ENCODE results near the gene DTNBP1.

Gene DTNBP1

GRCh38 chr6:15629487-15629886, 33.3 kb downstream of the DTNBP1 start:
- intact Hi-C loops (cut with DNase I): loop anchor here (10.0 kb wide), 1 partner anchor 115 kb away; no protein-coding TSS in a partner anchor
- no peak for DNase-seq

GRCh38 chr6:15628499-15629131, 34.2 kb downstream of the DTNBP1 start:
- DNase-seq: no peak
- intact Hi-C loops (cut with DNase I): loop anchor here (10.0 kb wide), 1 partner anchor 114 kb away; no protein-coding TSS in a partner anchor

GRCh38 chr6:15627821-15628220, 35.0 kb downstream of the DTNBP1 start:
- DNase-seq: no peak
- intact Hi-C loops (cut with DNase I): loop anchor here (10.0 kb wide), 1 partner anchor 113 kb away; no protein-coding TSS in a partner anchor

GRCh38 chr6:15626878-15627674, 35.8 kb downstream of the DTNBP1 start:
- intact Hi-C loops (cut with DNase I): loop anchor here (10.0 kb wide), 1 partner anchor 112 kb away; no protein-coding TSS in a partner anchor
- peak in 1 of 42 donors; percentile 15 for DNase-seq

- DNase-seq: no peak
- intact Hi-C loops (cut with DNase I): loop anchor here (10.0 kb wide), 1 partner anchor 111 kb away; no protein-coding TSS in a partner anchor
Observed at GRCh38 chr6:15626160-15626559, 36.7 kb downstream of the DTNBP1 start.

- peak in 2 of 42 donors; percentile 18 to 23 for DNase-seq
Observed at GRCh38 chr6:15623276-15624116, 39.3 kb downstream of the DTNBP1 start.

GRCh38 chr6:15622045-15622740, 40.6 kb downstream of the DTNBP1 start:
- intact Hi-C loops (cut with DNase I): loop anchor here (10.0 kb wide), 1 partner anchor 107 kb away; no protein-coding TSS in a partner anchor

More at GRCh38 chr6:15623276-15624116, 39.3 kb downstream of the DTNBP1 start:
- intact Hi-C loops (cut with DNase I): loop anchor here (10.0 kb wide), 1 partner anchor 109 kb away; no protein-coding TSS in a partner anchor

GRCh38 chr6:15621203-15622044, 41.4 kb downstream of the DTNBP1 start:
- DNase-seq: peak in 17 of 42 donors; percentile 10 to 57 (median 33)
- intact Hi-C loops (cut with DNase I): loop anchor here (10.0 kb wide), 1 partner anchor 107 kb away; no protein-coding TSS in a partner anchor

More at GRCh38 chr6:15622045-15622740, 40.6 kb downstream of the DTNBP1 start:
- DNase-seq: no peak

- DNase-seq: no peak
- intact Hi-C loops (cut with DNase I): loop anchor here (10.0 kb wide), 1 partner anchor 106 kb away; no protein-coding TSS in a partner anchor
Observed at GRCh38 chr6:15620611-15621010, 42.2 kb downstream of the DTNBP1 start.

GRCh38 chr6:15619330-15619729, 43.5 kb downstream of the DTNBP1 start:
- no peak for DNase-seq
- intact Hi-C loops (cut with DNase I): no loop called here

- no peak for DNase-seq
- intact Hi-C loops (cut with DNase I): no loop called here
Observed at GRCh38 chr6:15618685-15619084, 44.1 kb downstream of the DTNBP1 start.

GRCh38 chr6:15616261-15616660, 46.6 kb downstream of the DTNBP1 start:
- no peak for DNase-seq
- intact Hi-C loops (cut with DNase I): no loop called here

- intact Hi-C loops (cut with DNase I): no loop called here
- no peak for DNase-seq
Observed at GRCh38 chr6:15615802-15616201, 47.0 kb downstream of the DTNBP1 start.

GRCh38 chr6:15614277-15614676, 48.6 kb downstream of the DTNBP1 start:
- intact Hi-C loops (cut with DNase I): no loop called here
- DNase-seq: no peak

GRCh38 chr6:15608396-15608795, 54.4 kb downstream of the DTNBP1 start:
- intact Hi-C loops (cut with DNase I): no loop called here
- DNase-seq: peak in 21 of 42 donors; percentile 16 to 82 (median 50)

- intact Hi-C loops (cut with DNase I): no loop called here
Observed at GRCh38 chr6:15607603-15608002, 55.2 kb downstream of the DTNBP1 start.

GRCh38 chr6:15606347-15606746, 56.5 kb downstream of the DTNBP1 start:
- peak in 7 of 42 donors; percentile 11 to 57 (median 37) for DNase-seq
- intact Hi-C loops (cut with DNase I): no loop called here

More at GRCh38 chr6:15607603-15608002, 55.2 kb downstream of the DTNBP1 start:
- DNase-seq: no peak

Data from head of caudate nucleus (tissue), 42 donors.